ENCODE data around the gene TAS2R38. TPM values are rescaled to one million over a fixed set of nuclear protein-coding genes. Genes with fewer than 3 reads are reported as not detected.

Gene TAS2R38
- total RNA-seq, 1 experiment from 2014 or later = not detected

DNA sequence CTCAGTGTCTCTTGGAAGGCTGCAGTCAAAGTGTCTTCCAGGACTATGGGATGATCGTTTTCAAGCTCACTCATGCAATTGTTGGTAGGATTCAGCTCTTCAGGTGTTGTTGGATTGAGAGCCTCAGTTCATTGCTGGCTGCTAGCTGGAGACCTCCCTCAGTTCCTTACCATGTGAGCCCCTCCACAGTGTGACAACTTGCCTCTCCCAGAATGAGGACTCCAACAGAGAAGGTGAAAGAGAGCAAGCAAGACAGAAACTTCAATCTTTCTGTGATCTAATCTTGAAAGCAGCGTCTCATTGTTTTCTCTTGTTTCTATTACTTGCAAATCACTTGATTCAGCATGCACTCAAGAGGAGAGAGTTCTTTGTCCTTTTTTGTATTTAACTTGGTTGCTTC, 44.6 kb upstream of the TAS2R38 start:
- Mint-ChIP-seq H3K9me3 (no peaks in the 10 kb centered on the region), H3K36me3 (ENCODE audit: insufficient read depth in 1 of 3, low read depth in 3 of 3) (no peaks in the 10 kb centered on the region), H3K27me3 (ENCODE audit: low read depth) (no peaks in the 10 kb centered on the region), H3K4me1 (peaks cover 11 to 12% of the 10 kb centered on the region in 2 experiments), H3K27ac (peak overlapping the region in 2 of 3 experiments; percentile 10 to 45; a peak in 2 of 7 replicates), H3K4me3 (no peak overlapping the region)
- Histone ChIP-seq H3K9ac (ENCODE audit: extremely low read depth, insufficient read length, low read length) (no peak overlapping the region), H3K27ac (ENCODE audit: insufficient read length, low read depth, low read length) (no peak overlapping the region), H3K56ac (ENCODE audit: insufficient read length, low read depth, low read length) (no peak overlapping the region), H3K79me2 (ENCODE audit: insufficient read depth, low read length) (no peaks in the 10 kb centered on the region), H2AK5ac (ENCODE audit: insufficient read length, low read length) (no peak overlapping the region), H4K20me1 (ENCODE audit: control insufficient read depth, insufficient read depth, insufficient read length) (no peaks in the 10 kb centered on the region), H3K4me1 (ENCODE audit: insufficient read depth, low read length) (no peaks in the 10 kb centered on the region; the same call in 1 of the 2 replicates), H4K5ac (ENCODE audit: insufficient read length, low read depth, low read length) (no peak overlapping the region), H3K4ac (ENCODE audit: low read depth, low read length) (no peak overlapping the region), H2AFZ (ENCODE audit: low read length) (no peak overlapping the region), H3K4me2 (ENCODE audit: insufficient read depth, insufficient read length, low read length) (no peak overlapping the region), H3K18ac (ENCODE audit: insufficient read length, low read depth, low read length) (no peak overlapping the region), H3K23me2 (ENCODE audit: insufficient read length, low read depth, low read length, poor library complexity, severe bottlenecking) (no peaks in the 10 kb centered on the region), H2BK5ac (ENCODE audit: insufficient read length, low read length) (no peak overlapping the region), H2BK120ac (ENCODE audit: low read depth, low read length, poor library complexity, severe bottlenecking) (no peak overlapping the region), H2BK12ac (ENCODE audit: insufficient read length, low read depth, low read length) (no peak overlapping the region), H3K14ac (ENCODE audit: insufficient read depth, low read length) (no peak overlapping the region; the same call in 1 of the 2 replicates), H4K91ac (ENCODE audit: insufficient read length, low read depth, low read length) (no peak overlapping the region), H2BK15ac (ENCODE audit: low read depth, low read length) (no peak overlapping the region), H3K79me1 (ENCODE audit: insufficient read depth, low read depth, low read length, poor library complexity, severe bottlenecking) (no peaks in the 10 kb centered on the region), H3K27me3 (ENCODE audit: insufficient read depth, low read length) (no peaks in the 10 kb centered on the region), H3T11ph (ENCODE audit: low read length) (no peak overlapping the region), H3K9me3 (ENCODE audit: control insufficient read depth, low read depth, low read length) (no peaks in the 10 kb centered on the region), H3K23ac (ENCODE audit: insufficient read length, low read depth, low read length) (peak overlapping the region; percentile 88), H4K8ac (replicated peaks; ENCODE audit: insufficient read length, low read depth, low read length) (no peak overlapping the region), H2BK20ac (ENCODE audit: low read depth, low read length, poor library complexity, severe bottlenecking) (no peak overlapping the region)
- WGBS (ENCODE audit: extremely low coverage, insufficient read length, low lambda C conversion rate) = no CpG with 5 or more reads among the region's 2 CpGs
- TF ChIP-seq, protein P1, sequence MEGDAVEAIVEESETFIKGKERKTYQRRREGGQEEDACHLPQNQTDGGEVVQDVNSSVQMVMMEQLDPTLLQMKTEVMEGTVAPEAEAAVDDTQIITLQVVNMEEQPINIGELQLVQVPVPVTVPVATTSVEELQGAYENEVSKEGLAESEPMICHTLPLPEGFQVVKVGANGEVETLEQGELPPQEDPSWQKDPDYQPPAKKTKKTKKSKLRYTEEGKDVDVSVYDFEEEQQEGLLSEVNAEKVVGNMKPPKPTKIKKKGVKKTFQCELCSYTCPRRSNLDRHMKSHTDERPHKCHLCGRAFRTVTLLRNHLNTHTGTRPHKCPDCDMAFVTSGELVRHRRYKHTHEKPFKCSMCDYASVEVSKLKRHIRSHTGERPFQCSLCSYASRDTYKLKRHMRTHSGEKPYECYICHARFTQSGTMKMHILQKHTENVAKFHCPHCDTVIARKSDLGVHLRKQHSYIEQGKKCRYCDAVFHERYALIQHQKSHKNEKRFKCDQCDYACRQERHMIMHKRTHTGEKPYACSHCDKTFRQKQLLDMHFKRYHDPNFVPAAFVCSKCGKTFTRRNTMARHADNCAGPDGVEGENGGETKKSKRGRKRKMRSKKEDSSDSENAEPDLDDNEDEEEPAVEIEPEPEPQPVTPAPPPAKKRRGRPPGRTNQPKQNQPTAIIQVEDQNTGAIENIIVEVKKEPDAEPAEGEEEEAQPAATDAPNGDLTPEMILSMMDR (conservative IDR thresholded peaks at IDR 0.05) = no peak
- DNase-seq = no peak

All from H9 (cell line).